H1 (cell line): Measurements from ENCODE around the gene VIT. TPM values are rescaled to one million over a fixed set of nuclear protein-coding genes. Genes with fewer than 3 reads are reported as not detected.

ENCODE experiments used
- SP1 ChIP-seq: IDR thresholded peaks from 2 replicates; pipeline ENCODE4 v1.6.1; 2011; ENCODE audit warnings: low read depth, low read length
- polyA plus RNA-seq, 7 experiments: library from polyadenylated mRNA; depleted of rRNA in 3 of 7; stranded (reverse) in 5 of 7; unstranded in 2 of 7; fragments of >200 nt in 5 of 7; fragments of 200-250 nt in 2 of 7; gene quantifications; 1 replicate in 5 of 7; 2 replicates in 1 of 7; 4 replicates in 1 of 7; pipeline versions ENCODE4 v1.2.1 to v1.2.3, GENCODE V29; 2011 to 2013; ENCODE audit warnings: missing spikeins in 2 of 7, mixed read lengths in 2 of 7
- total RNA-seq: library from RNA; stranded (reverse); fragmentation: NEBNext Ultra II Directional; extraction: Animal tissue kit (Norgen Biotek cat#: 25700); gene quantifications from 2 replicates; pipeline ENCODE4 v1.2.1, GENCODE V29; 2021

The VIT gene
- total and polyA plus RNA-seq, 2 of the 8 experiments (the other 6 are each of a cell fraction or from before 2014, with no cell fraction given), result 0.03 TPM; not detected in 1

- TF ChIP-seq SP1, result no peak
Observed at GRCh38 chr2:36785179-36785795, 88.8 kb downstream of the VIT start (continued).
